GM19035 (cell line): ENCODE measurements around the gene PIK3CG.
"Not testable (repeated sequence)": the region's sequence is repeated elsewhere in the genome, so short reads cannot be mapped to it uniquely, and the experiment has no call there.

Experiments used
- ATAC-seq: cut with Tn5 transposase; IDR thresholded peaks from one replicate; pipeline ENCODE4 v1.9.1; 2021; ENCODE audit not compliant: unreplicated experiment

PIK3CG gene

GRCh38 chr7:106885652-106886051 lies 20.6 kb downstream of the PIK3CG start:
- no peak for ATAC-seq

- peak; percentile 74 for ATAC-seq
Measured at GRCh38 chr7:106887421-106887820, 22.3 kb downstream of the PIK3CG start.

- no peak for ATAC-seq
Measured at GRCh38 chr7:106888204-106888603, 23.1 kb downstream of the PIK3CG start.

GRCh38 chr7:106890952-106891351 lies 25.9 kb downstream of the PIK3CG start:
- no peak for ATAC-seq

- ATAC-seq = no peak
Measured at GRCh38 chr7:106891548-106892410, 26.7 kb downstream of the PIK3CG start.

- ATAC-seq = no peak
Measured at GRCh38 chr7:106893591-106893990, 28.5 kb downstream of the PIK3CG start.

- peak; percentile 83 for ATAC-seq
Measured at GRCh38 chr7:106895246-106895864, 30.3 kb downstream of the PIK3CG start.

GRCh38 chr7:106896231-106896630 lies 31.1 kb downstream of the PIK3CG start:
- no peak for ATAC-seq

GRCh38 chr7:106897553-106897952 lies 32.5 kb downstream of the PIK3CG start:
- ATAC-seq = not testable (repeated sequence)

- not testable (repeated sequence) for ATAC-seq
Measured at GRCh38 chr7:106898967-106899366, 33.9 kb downstream of the PIK3CG start.

GRCh38 chr7:106901828-106902441 lies 36.9 kb downstream of the PIK3CG start:
- ATAC-seq = no peak

GRCh38 chr7:106905734-106906133 lies 40.7 kb downstream of the PIK3CG start:
- no peak for ATAC-seq

- ATAC-seq = no peak
Measured at GRCh38 chr7:106911959-106912358, 46.9 kb downstream of the PIK3CG start.

GRCh38 chr7:106914018-106914607 lies 49.0 kb downstream of the PIK3CG start:
- no peak for ATAC-seq

- no peak for ATAC-seq
Measured at GRCh38 chr7:106915407-106915806, 50.3 kb downstream of the PIK3CG start.

GRCh38 chr7:106915873-106916272 lies 50.8 kb downstream of the PIK3CG start:
- ATAC-seq = peak; percentile 97

- no peak for ATAC-seq
Measured at GRCh38 chr7:106916679-106917078, 51.6 kb downstream of the PIK3CG start.

GRCh38 chr7:106918991-106919390 lies 53.9 kb downstream of the PIK3CG start:
- no peak for ATAC-seq

- not testable (repeated sequence) for ATAC-seq
Measured at GRCh38 chr7:106924468-106924867, 59.4 kb downstream of the PIK3CG start.

GRCh38 chr7:106926892-106927291 lies 61.8 kb downstream of the PIK3CG start:
- no peak for ATAC-seq

- ATAC-seq = no peak
Measured at GRCh38 chr7:106927536-106927935, 62.5 kb downstream of the PIK3CG start.
